Urothelium cell line (cell line): ENCODE results near the gene CMIP.
A peak's percentile ranks its signal among the peaks of the same experiment; 100 is the strongest.

ENCODE experiments used
- DNase-seq: peaks from one replicate; pipeline ENCODE4 v3.0.0; 2011; ENCODE audit warnings: low spot score, mixed read lengths
- FAIRE-seq: peaks from 2 replicates; lab custom pipeline; 2011; peaks lifted over from hg19 to GRCh38; lab: Jason Lieb, UNC

CMIP gene

GRCh38 chr16:81445966-81446906 is 1.6 kb downstream of the CMIP start:
- peak; percentile 53 for DNase-seq

GRCh38 chr16:81446907-81447268 is 2.3 kb downstream of the CMIP start:
- DNase-seq (peak; percentile 31), FAIRE-seq (no peak)

More at GRCh38 chr16:81445966-81446906, 1.6 kb downstream of the CMIP start:
- FAIRE-seq: peak; percentile 56

- DNase-seq: no peak
- no peak for FAIRE-seq
These were observed 2.9 kb downstream of the CMIP start for GRCh38 chr16:81447383-81448101.

GRCh38 chr16:81448154-81449131 is 3.8 kb downstream of the CMIP start:
- DNase-seq: no peak

GRCh38 chr16:81449241-81449640 is 4.6 kb downstream of the CMIP start:
- DNase-seq: no peak
- FAIRE-seq: no peak

More at GRCh38 chr16:81448154-81449131, 3.8 kb downstream of the CMIP start:
- FAIRE-seq: no peak

- no peak for DNase-seq
- FAIRE-seq: no peak
These were observed 5.4 kb downstream of the CMIP start for GRCh38 chr16:81449899-81450608.

- FAIRE-seq: no peak
- no peak for DNase-seq
These were observed 6.3 kb downstream of the CMIP start for GRCh38 chr16:81450783-81451491.

GRCh38 chr16:81451753-81452680 is 7.4 kb downstream of the CMIP start:
- FAIRE-seq (no peak), DNase-seq (no peak)

GRCh38 chr16:81453091-81453728 is 8.6 kb downstream of the CMIP start:
- FAIRE-seq: no peak
- no peak for DNase-seq

- no peak for DNase-seq
- no peak for FAIRE-seq
These were observed 9.4 kb downstream of the CMIP start for GRCh38 chr16:81454044-81454443.

- no peak for FAIRE-seq
These were observed 10.4 kb downstream of the CMIP start for GRCh38 chr16:81455006-81455405.

GRCh38 chr16:81455720-81456494 is 11.3 kb downstream of the CMIP start:
- no peak for DNase-seq
- FAIRE-seq: no peak

More at GRCh38 chr16:81455006-81455405, 10.4 kb downstream of the CMIP start:
- no peak for DNase-seq

- FAIRE-seq (no peak), DNase-seq (no peak)
These were observed 12.1 kb downstream of the CMIP start for GRCh38 chr16:81456523-81457325.

- DNase-seq: peak; percentile 86
- FAIRE-seq: no peak
These were observed 12.9 kb downstream of the CMIP start for GRCh38 chr16:81457326-81458133.

- FAIRE-seq (no peak), DNase-seq (no peak)
These were observed 13.6 kb downstream of the CMIP start for GRCh38 chr16:81458149-81458669.
